Rectal smooth muscle tissue (tissue), 1 donor: Measurements from ENCODE around the gene AP1M2.

ENCODE experiments used
- H3K27ac ChIP-seq: one replicate; pipeline ENCODE4 v1.7.0; 2013; ENCODE audit warnings: low read depth, low read length, inconsistent platforms
- H3K27me3 ChIP-seq: one replicate; pipeline ENCODE4 v1.7.0; 2013; ENCODE audit warnings: low read length; ENCODE audit not compliant: control insufficient read depth, insufficient read depth
- H3K36me3 ChIP-seq: one replicate; pipeline ENCODE4 v1.7.0; 2013; ENCODE audit warnings: low read length; ENCODE audit not compliant: control insufficient read depth, insufficient read depth
- H3K4me1 ChIP-seq: one replicate; pipeline ENCODE4 v1.7.0; 2013; ENCODE audit warnings: low read length; ENCODE audit not compliant: control insufficient read depth, insufficient read depth
- H3K4me3 ChIP-seq: one replicate; pipeline ENCODE4 v1.7.0; 2013; ENCODE audit warnings: low read length
- H3K9ac ChIP-seq: one replicate; pipeline ENCODE4 v1.7.0; 2013; ENCODE audit warnings: low read length

Gene AP1M2

DNA sequence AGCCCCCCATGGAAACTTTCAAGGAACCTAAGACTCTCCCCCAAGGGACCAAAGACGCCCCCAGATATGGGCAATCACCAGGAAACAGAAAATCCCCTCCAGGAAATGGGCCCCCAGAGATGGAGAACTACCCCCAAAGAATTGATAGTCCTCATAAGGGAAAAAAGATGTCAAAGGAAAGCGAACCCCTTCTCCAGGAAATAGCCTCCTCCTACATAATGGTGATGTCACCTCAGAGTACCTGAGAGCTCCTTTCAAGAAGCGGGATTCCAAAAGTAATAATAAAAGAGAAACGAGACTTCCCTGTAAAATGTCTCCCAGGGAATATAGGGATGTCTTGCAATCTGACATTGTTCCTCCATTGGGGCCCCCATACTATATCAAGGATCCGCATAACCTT lies 19.5 kb downstream of the AP1M2 start:
- peak overlapping the region; percentile 69 for H3K4me3 ChIP-seq
- H3K4me1 ChIP-seq = peaks cover 12% of the 10 kb centered on the region
- H3K36me3 ChIP-seq = no peaks in the 10 kb centered on the region
- peak overlapping the region; percentile 12 for H3K27ac ChIP-seq
- H3K9ac ChIP-seq = no peak overlapping the region
- H3K27me3 ChIP-seq = no peaks in the 10 kb centered on the region

DNA sequence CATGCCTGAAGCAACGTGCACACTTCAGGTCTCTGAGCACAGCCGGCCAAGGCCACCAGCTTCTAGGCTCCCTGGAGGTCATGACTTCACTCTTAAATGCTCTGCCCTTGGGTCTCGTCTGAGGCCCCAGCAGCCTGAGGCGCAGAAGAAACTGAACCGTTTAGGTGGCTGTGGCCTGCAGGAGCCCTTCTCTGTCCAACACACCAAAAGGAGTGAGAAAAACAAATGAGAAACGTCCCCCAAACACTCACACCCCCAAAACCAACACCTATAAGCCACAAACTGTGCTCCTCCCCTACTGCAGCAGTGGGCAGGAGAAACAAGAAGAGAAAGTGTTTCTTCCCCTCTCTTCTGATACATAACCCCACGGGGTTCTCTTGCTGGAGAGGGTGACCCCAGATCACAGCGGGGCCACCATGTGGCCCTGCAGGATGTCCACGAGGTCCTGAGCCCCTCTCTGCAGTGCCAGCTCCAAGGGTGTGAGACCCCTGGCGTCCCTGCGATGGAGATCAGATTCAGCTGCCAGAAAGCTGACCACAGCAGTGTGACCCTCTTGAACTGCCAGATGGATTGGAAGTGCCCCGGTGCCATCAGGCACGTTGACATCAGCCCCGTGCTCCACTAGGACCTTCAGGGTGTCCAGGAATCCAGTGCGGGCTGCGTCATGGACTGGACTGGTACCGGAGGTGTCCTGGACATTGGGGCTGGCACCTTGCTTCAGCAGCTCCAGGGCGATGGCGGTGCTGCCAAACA lies 20.3 kb downstream of the AP1M2 start:
- H3K27ac ChIP-seq = peak overlapping the region; percentile 76
- H3K4me3 ChIP-seq = peak overlapping the region; percentile 92
- peak overlapping the region; percentile 26 for H3K9ac ChIP-seq
- no peaks in the 10 kb centered on the region for H3K27me3 ChIP-seq
- no peaks in the 10 kb centered on the region for H3K36me3 ChIP-seq
- H3K4me1 ChIP-seq = peaks cover 12% of the 10 kb centered on the region

DNA sequence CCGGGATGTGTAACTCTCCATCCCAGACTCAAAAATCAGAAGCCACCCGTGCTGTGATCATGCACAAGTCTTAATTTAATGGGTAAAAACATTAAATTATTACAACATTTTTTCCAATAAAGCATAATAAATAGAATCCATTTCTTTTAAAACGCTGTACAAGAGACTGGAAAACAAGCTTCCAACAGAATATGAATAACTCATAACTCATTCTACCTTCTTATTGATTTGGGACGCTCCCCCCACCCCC lies 20.8 kb downstream of the AP1M2 start:
- Histone ChIP-seq H3K36me3 (no peaks in the 10 kb centered on the region), H3K4me1 (peaks cover 12% of the 10 kb centered on the region), H3K4me3 (peak overlapping the region; percentile 92), H3K27ac (peak overlapping the region; percentile 76), H3K27me3 (no peaks in the 10 kb centered on the region), H3K9ac (no peak overlapping the region)

DNA sequence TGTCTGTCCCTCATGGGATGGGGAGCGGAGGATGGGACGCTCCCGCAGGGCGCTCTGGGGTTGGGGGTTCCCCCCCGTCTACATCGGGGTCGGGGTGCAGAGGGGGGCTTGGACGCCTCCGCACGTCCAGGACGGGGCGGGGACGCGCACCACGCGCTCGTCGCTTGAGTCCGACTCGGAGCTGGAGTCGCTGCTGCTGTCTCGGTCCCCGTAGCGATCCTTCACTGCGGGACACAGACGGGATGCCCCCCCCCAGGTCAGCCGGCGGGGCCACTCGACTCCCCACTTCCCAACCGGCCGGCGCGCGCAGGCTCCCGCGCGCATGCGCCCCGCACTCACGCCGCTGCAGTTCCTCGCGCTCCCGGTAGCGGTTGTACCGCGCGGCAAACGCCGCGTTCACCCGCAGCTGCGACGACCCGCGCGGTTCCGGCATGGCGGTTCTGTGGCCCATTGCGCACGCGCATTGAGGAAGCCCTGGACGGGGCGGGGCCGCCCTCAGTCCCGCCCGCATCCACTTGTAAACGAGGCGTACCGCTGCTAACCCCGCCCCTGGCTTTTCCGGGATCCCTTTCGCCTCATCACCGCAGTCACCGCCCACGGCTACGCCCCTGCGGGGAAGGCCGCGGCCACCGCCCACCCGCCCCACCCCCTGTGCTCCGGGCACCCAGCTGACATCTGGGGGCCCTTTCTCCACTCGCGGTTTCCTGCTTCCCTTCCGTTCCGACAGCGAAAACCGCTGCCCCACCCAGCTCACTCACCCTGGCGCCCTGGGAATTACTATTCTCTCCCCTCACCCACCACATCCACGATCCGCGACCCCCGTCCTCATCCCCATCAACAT lies 21.3 kb downstream of the AP1M2 start, which contains the start of gene KRI1:
Gene KRI1, minus strand, starts transcription at position 444 of the 841 bp plus-strand sequence. Its CDS starts 11 bp downstream, at position 433.
- Histone ChIP-seq H3K36me3 (peaks cover 1% of the 10 kb centered on the region), H3K4me1 (peaks cover 12% of the 10 kb centered on the region), H3K4me3 (peak within 1 kb of the TSS; percentile 92), H3K27ac (peak within 1 kb of the TSS; percentile 91), H3K27me3 (no peaks in the 10 kb centered on the region), H3K9ac (peak within 1 kb of the TSS; percentile 66)

DNA sequence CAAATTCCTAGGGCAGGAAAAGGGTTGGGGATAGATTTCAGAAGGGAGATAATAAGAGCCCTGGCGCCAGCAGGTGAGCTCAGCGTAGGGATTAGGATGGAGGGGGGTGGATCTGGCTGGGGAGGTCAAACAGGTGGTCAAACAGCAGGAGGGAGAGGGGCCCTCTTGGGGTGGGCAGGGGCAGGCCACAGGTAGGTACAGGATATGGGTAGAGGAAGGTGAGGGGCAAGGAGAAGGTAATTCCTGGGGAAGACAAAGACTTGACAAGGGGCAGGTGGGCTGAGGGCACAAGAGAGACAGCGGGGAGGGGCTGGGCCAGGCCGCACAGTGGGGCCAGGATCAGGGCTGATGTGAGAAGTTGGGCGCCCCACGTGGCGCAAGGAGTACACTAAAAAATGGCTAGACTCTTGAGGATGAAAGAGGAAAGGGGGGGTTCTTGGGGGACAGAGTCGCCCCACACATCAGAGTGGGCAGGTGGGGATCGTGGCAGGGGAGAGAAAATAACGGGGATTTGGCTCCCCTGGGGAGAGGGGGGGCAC lies 22.0 kb downstream of the AP1M2 start:
- Histone ChIP-seq H3K4me1 (peaks cover 12% of the 10 kb centered on the region), H3K27ac (peak overlapping the region; percentile 91), H3K36me3 (peaks cover 8% of the 10 kb centered on the region), H3K9ac (peak overlapping the region; percentile 66), H3K27me3 (no peaks in the 10 kb centered on the region), H3K4me3 (peak overlapping the region; percentile 92)

DNA sequence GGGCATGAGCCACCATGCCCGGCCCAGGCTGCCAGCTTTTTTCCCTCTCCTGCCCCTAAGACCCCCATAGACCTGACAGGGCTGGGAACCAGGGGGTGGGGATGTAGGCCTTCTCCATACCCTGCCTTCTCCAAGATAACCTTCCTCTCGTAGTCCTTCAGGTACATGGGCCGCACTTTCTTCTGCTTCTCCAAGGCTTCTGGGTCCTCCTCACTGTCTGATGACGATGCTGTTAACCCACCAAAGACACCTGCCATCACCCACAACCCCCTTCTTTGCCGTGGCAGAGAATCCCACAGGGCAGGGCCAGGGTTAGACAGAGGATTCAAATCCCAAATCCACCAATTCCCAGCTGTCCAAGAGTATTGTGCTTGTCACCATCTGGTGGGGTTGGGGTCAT lies 24.5 kb downstream of the AP1M2 start:
- peaks cover 18% of the 10 kb centered on the region for H3K36me3 ChIP-seq
- H3K4me1 ChIP-seq = peaks cover 7% of the 10 kb centered on the region
- no peak overlapping the region for H3K9ac ChIP-seq
- no peak overlapping the region for H3K4me3 ChIP-seq
- no peak overlapping the region for H3K27ac ChIP-seq
- H3K27me3 ChIP-seq = no peaks in the 10 kb centered on the region

DNA sequence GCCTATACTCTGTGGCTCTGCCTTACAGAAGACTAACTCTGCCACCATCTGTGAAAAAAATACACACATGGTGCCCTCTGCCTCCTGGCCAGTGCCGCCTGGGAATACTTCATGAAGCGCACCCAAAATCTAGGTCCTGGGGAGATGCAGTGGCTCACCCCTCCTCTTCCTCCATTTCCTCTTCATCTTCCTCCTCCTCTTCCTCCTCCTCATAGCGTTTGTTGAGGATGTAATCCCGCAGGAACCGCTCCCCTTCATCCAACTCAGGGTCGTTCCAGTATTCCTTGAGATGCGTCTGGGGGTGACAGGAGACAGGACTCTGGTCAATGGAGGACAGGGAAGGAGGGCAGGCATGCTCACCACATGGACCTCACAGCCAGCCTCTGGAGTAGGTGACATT lies 27.0 kb downstream of the AP1M2 start:
- H3K9ac ChIP-seq = no peak overlapping the region
- H3K27me3 ChIP-seq = no peaks in the 10 kb centered on the region
- H3K4me3 ChIP-seq = no peak overlapping the region
- no peaks in the 10 kb centered on the region for H3K4me1 ChIP-seq
- peaks cover 23% of the 10 kb centered on the region for H3K36me3 ChIP-seq
- no peak overlapping the region for H3K27ac ChIP-seq

DNA sequence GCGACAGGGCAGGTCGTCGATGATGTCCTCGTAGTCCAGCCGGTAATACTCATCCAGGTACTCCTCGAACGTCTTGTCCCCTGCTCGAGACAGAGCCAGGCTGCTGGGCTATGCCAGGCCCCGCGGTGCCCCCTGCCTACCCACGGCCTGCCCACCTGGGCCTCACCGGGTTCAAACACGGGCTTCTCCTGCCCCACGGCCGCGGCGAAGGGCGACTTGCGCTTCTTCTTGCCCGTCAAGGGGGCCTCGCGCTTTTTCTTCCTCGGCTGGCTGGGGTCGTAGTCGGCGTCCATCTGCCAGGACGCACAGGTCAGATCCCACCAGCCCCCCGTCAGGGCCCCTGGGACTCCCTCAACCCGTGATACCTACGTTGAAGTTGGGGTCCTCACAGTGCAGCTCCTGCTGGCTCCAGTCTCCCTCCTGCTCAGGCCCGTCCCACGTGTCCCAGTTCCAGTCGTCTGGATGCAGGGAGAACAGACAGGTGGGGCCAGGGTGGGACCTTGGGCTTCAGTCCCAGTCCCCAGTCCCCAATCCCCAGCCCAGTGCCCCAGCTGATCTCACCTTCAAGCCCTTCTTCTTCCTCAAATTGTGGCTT lies 29.4 kb downstream of the AP1M2 start:
- Histone ChIP-seq H3K27ac (no peak overlapping the region), H3K4me1 (no peaks in the 10 kb centered on the region), H3K36me3 (peaks cover 34% of the 10 kb centered on the region), H3K9ac (no peak overlapping the region), H3K4me3 (no peak overlapping the region), H3K27me3 (no peaks in the 10 kb centered on the region)

DNA sequence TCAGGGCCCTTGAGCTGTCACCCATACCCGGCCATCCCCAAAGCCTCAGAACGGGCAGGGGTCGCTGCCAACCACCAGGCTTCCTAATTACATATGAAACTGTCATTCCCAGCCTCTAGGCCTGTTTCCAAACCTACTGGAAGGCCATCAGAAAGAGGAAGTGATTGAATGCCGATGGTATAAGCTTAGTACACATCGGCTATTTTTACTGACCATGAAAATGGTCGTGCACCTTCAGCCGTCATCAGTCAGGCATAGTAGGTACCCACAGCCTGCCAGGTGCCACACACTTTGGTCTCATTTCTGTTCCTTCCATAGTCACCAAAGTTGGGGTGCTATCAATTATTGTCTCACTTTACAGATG lies 31.5 kb downstream of the AP1M2 start:
- Histone ChIP-seq H3K27ac (no peak overlapping the region), H3K36me3 (peaks cover 36% of the 10 kb centered on the region), H3K9ac (no peak overlapping the region), H3K4me3 (no peak overlapping the region), H3K4me1 (no peaks in the 10 kb centered on the region), H3K27me3 (no peaks in the 10 kb centered on the region)

DNA sequence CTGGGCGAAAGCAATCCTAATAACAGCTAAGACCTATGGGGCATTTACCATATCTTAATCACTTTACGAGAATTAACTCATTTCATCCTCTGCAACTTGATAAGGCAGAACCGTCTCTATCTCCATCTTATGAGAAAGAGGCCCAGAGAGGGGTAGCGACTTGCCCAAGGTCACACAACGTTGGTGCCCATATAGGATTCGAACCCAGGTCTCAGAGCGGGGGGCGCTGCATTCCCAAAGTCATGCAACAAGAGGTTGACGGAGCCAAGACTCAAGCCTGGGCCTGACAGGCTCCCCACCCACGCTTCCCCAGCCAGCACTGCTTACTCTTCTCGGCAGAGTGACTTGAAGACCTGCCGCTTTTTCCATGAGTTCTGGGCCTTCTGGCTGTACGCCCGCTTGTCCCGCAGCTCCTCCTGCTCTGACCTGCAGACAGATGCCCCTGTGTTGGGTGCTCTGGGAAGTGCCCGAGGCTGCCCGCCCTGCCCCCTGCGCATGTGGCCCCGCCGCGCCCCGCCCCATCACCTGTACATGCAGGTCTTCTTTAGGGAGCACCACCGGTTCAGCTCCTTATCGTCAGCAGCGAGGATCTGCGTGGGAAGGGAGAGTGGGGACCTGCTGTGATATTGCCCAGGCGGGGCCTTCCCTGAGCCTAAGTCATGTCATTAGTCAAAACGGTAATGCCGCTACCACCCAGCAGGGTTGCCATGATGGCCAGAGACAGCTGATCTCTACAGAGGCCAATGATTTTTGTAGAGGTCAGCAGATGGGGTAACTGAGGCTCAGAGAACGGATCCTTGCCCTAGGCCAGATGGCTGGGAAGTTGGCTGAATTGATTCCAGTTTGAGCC lies 32.1 kb downstream of the AP1M2 start:
- Histone ChIP-seq H3K4me1 (no peaks in the 10 kb centered on the region), H3K36me3 (peaks cover 30% of the 10 kb centered on the region), H3K9ac (no peak overlapping the region), H3K27ac (no peak overlapping the region), H3K4me3 (no peak overlapping the region), H3K27me3 (no peaks in the 10 kb centered on the region)

DNA sequence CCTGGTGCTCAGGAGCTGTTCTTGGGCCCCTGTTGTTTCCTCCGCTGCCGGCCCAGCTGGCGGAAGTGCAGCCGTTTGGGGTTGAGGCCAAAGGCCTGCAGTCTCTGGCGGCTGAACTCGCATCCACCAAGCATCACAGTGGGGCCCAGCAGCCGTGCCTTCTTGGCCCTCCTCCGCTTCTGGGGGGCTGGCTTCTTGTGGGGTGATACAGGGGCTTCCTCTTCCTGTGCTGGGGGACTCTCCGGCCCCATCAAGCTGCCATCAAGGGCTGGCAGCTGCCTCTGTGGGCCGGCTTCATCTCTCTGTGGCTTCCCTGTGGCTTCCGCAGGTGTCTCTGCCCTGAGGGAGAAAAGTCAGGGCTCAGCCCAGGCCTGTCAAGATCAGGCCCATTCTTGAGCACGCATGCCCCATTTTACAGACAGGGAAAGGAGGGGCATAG lies 33.1 kb downstream of the AP1M2 start:
- no peaks in the 10 kb centered on the region for H3K27me3 ChIP-seq
- peaks cover 28% of the 10 kb centered on the region for H3K36me3 ChIP-seq
- H3K9ac ChIP-seq = no peak overlapping the region
- no peaks in the 10 kb centered on the region for H3K4me1 ChIP-seq
- no peak overlapping the region for H3K27ac ChIP-seq
- no peak overlapping the region for H3K4me3 ChIP-seq
